ENCODE results near the gene NAA80.

DNA sequence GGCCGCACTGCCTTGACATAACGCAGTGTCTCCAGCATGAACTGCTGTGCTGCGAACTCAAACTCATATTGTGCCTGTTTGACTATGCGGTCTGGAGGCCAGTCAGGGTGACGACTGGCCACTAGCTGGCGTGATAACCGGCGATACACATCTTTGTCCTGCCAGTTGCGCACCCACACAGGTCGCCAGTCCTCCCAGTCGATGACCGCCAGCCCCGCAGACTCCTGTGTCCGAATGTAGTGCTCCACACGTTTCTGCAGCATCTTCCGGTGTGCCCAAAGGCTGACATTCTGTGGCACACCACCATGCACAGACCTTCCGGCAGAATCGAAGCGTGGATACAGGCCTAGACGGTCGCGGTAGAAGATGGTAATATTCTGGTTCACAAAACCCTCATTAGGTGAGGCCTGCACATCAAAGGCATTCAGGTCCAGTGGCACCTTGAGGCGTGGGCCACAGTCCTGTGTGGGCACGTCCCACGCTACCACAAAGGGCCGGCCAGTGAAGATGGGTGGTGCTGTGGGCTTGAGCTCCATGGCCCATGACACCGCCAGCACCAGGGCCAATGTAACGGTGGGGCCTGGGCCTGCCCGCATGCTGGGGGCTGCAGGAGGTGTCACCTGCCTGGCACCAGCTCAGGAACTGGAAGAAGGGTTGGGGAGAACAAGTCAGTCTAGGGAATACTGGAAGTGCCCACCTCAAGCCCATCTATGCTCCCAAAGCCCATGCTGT lies 20.9 kb upstream of the NAA80 start:
- TF ChIP-seq CTCF (IDR thresholded peaks at IDR 0.05) (no peak), POLR2A (IDR thresholded peaks at IDR 0.05) (no peak)

Data from adrenal gland (tissue), 5 donors.